ENCODE measurements around the gene OAF.

OAF gene

DNA sequence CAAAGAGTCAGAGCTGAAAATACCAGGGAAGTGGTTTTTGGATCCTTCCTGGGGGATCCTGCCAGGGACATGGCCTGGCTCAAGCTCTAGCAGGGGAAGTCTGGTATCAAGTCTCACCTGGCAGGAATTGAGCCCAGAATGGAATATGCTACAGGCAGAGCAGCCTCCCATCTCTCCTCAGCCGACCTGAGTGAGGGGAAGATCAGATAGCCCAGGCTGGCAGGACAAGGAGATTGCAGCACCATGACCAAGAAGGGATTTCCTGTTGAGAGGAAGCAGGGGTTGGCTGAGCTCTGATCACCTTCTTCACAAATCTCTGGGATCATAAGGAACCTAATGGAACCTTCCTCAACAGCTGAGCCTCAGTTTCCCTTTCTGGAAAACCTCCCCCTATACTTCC, 13.0 kb downstream of the OAF start:
- Histone ChIP-seq H3K36me3 (ENCODE audit: control insufficient read depth, insufficient read depth, low read length) (no peaks in the 10 kb centered on the region), H3K4me1 (ENCODE audit: control insufficient read depth, insufficient read depth, low read length) (peaks cover 2% of the 10 kb centered on the region), H3K27ac (ENCODE audit: low read length) (no peak overlapping the region), H3K27me3 (ENCODE audit: control insufficient read depth, insufficient read depth, low read length) (no peaks in the 10 kb centered on the region; the same call in 1 of the 2 replicates), H3K4me3 (ENCODE audit: low read length) (no peak overlapping the region), H3K9me3 (ENCODE audit: control insufficient read depth, insufficient read depth, low read length) (no peaks in the 10 kb centered on the region)
- DNase-seq (ENCODE audit: low read depth, low spot score) = no peak
- WGBS (ENCODE audit: insufficient coverage, insufficient read length) = no CpG with 5 or more reads among the region's 1 CpG

GRCh38 chr11:120224361-120224760, 13.5 kb downstream of the OAF start:
- no peaks in the 10 kb centered on the region; the same call in 1 of the 2 replicates for H3K27me3 ChIP-seq (ENCODE audit: control insufficient read depth, insufficient read depth, low read length)

GRCh38 chr11:120224972-120225909, 14.4 kb downstream of the OAF start:
- H3K36me3 ChIP-seq (ENCODE audit: control insufficient read depth, insufficient read depth, low read length) = no peaks in the 10 kb centered on the region
- WGBS (ENCODE audit: insufficient coverage, insufficient read length) = no CpG with 5 or more reads among the region's 22 CpGs
- no peaks in the 10 kb centered on the region; the same call in 1 of the 2 replicates for H3K27me3 ChIP-seq (ENCODE audit: control insufficient read depth, insufficient read depth, low read length)
- no peaks in the 10 kb centered on the region for H3K9me3 ChIP-seq (ENCODE audit: control insufficient read depth, insufficient read depth, low read length)
- DNase-seq (ENCODE audit: low read depth, low spot score) = no peak
- no peak overlapping the region for H3K4me3 ChIP-seq (ENCODE audit: low read length)
- no peaks in the 10 kb centered on the region; the same call in 1 of the 2 replicates for H3K4me1 ChIP-seq (ENCODE audit: control insufficient read depth, insufficient read depth, low read length)
- no peak overlapping the region for H3K27ac ChIP-seq (ENCODE audit: low read length)

More at GRCh38 chr11:120224361-120224760, 13.5 kb downstream of the OAF start:
- peaks cover 2% of the 10 kb centered on the region for H3K4me1 ChIP-seq (ENCODE audit: control insufficient read depth, insufficient read depth, low read length)
- WGBS (ENCODE audit: insufficient coverage, insufficient read length) = no CpG with 5 or more reads among the region's 6 CpGs
- DNase-seq (ENCODE audit: low read depth, low spot score) = no peak
- no peak overlapping the region for H3K27ac ChIP-seq (ENCODE audit: low read length)
- H3K4me3 ChIP-seq (ENCODE audit: low read length) = no peak overlapping the region
- no peaks in the 10 kb centered on the region for H3K9me3 ChIP-seq (ENCODE audit: control insufficient read depth, insufficient read depth, low read length)
- no peaks in the 10 kb centered on the region for H3K36me3 ChIP-seq (ENCODE audit: control insufficient read depth, insufficient read depth, low read length)

- no peak overlapping the region for H3K27ac ChIP-seq (ENCODE audit: low read length)
- no peak for DNase-seq (ENCODE audit: low read depth, low spot score)
- H3K9me3 ChIP-seq (ENCODE audit: control insufficient read depth, insufficient read depth, low read length) = no peaks in the 10 kb centered on the region
- WGBS (ENCODE audit: insufficient coverage, insufficient read length) = no CpG with 5 or more reads among the region's 5 CpGs
- H3K4me1 ChIP-seq (ENCODE audit: control insufficient read depth, insufficient read depth, low read length) = no peaks in the 10 kb centered on the region
- no peaks in the 10 kb centered on the region for H3K36me3 ChIP-seq (ENCODE audit: control insufficient read depth, insufficient read depth, low read length)
- H3K27me3 ChIP-seq (ENCODE audit: control insufficient read depth, insufficient read depth, low read length) = no peaks in the 10 kb centered on the region; the same call in 1 of the 2 replicates
- no peak overlapping the region for H3K4me3 ChIP-seq (ENCODE audit: low read length)
Measured at GRCh38 chr11:120226242-120226641, 15.4 kb downstream of the OAF start.

DNA sequence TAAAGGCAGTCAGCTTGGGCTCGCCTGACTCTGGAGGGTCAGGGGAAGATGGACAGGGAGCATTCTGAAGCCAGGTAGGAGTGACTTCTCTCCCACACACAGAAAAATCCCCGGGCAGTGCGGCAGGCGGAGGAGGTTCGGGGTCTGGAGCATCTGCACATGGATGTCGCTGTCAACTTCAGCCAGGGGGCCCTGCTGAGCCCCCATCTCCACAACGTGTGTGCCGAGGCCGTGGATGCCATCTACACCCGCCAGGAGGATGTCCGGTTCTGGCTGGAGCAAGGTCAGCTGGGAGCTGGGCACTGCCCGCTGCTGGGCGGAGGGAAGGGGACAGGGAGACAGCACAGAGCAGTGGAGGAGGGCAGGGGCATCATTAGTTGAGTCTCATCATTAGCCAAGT, 15.9 kb downstream of the OAF start:
- Histone ChIP-seq H3K9me3 (ENCODE audit: control insufficient read depth, insufficient read depth, low read length) (no peaks in the 10 kb centered on the region), H3K4me1 (ENCODE audit: control insufficient read depth, insufficient read depth, low read length) (no peaks in the 10 kb centered on the region), H3K36me3 (ENCODE audit: control insufficient read depth, insufficient read depth, low read length) (no peaks in the 10 kb centered on the region), H3K4me3 (ENCODE audit: low read length) (no peak overlapping the region), H3K27me3 (ENCODE audit: control insufficient read depth, insufficient read depth, low read length) (no peaks in the 10 kb centered on the region; the same call in 1 of the 2 replicates), H3K27ac (ENCODE audit: low read length) (no peak overlapping the region)
- no peak for DNase-seq (ENCODE audit: low read depth, low spot score)
- no CpG with 5 or more reads among the region's 13 CpGs for WGBS (ENCODE audit: insufficient coverage, insufficient read length)

DNA sequence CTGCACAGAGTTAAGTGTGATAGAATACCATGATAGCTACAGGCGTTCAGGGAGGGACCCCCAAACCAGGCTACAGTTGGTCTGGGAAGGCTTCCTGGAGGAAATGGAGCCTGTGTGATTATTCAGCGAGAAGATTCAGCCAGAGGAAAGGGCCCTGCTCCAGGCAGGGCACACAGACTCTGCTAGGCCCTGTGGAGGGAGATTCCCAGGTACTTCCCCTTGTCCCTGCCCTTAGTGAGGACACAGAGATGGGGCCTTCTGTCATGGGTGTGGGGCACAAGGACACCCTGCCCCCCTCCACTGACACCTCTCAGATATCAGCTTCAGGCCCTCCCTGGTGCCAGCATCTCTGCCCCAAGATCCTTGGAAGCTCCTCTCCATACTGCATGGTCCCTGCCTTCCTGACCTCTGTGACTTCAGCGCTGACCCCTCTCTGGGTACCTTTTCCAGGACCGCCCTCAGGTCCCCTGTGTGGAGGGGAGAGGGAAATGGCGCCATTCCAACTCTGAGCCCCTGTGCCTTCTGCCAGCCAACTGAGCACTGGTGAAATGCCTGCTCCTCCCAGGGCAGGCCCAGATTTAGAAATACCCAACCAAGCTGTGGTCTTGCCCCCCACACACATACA, 16.5 kb downstream of the OAF start:
- Histone ChIP-seq H3K27ac (ENCODE audit: low read length) (no peak overlapping the region), H3K9me3 (ENCODE audit: control insufficient read depth, insufficient read depth, low read length) (no peaks in the 10 kb centered on the region), H3K36me3 (ENCODE audit: control insufficient read depth, insufficient read depth, low read length) (no peaks in the 10 kb centered on the region), H3K4me1 (ENCODE audit: control insufficient read depth, insufficient read depth, low read length) (no peaks in the 10 kb centered on the region), H3K27me3 (ENCODE audit: control insufficient read depth, insufficient read depth, low read length) (no peaks in the 10 kb centered on the region), H3K4me3 (ENCODE audit: low read length) (no peak overlapping the region)
- no peak for DNase-seq (ENCODE audit: low read depth, low spot score)
- WGBS (ENCODE audit: insufficient coverage, insufficient read length) = no CpG with 5 or more reads among the region's 5 CpGs

- no peak for DNase-seq (ENCODE audit: low read depth, low spot score)
- no CpG with 5 or more reads among the region's 16 CpGs for WGBS (ENCODE audit: insufficient coverage, insufficient read length)
- no peaks in the 10 kb centered on the region for H3K9me3 ChIP-seq (ENCODE audit: control insufficient read depth, insufficient read depth, low read length)
Measured at GRCh38 chr11:120228794-120229384, 18.1 kb downstream of the OAF start.

DNA sequence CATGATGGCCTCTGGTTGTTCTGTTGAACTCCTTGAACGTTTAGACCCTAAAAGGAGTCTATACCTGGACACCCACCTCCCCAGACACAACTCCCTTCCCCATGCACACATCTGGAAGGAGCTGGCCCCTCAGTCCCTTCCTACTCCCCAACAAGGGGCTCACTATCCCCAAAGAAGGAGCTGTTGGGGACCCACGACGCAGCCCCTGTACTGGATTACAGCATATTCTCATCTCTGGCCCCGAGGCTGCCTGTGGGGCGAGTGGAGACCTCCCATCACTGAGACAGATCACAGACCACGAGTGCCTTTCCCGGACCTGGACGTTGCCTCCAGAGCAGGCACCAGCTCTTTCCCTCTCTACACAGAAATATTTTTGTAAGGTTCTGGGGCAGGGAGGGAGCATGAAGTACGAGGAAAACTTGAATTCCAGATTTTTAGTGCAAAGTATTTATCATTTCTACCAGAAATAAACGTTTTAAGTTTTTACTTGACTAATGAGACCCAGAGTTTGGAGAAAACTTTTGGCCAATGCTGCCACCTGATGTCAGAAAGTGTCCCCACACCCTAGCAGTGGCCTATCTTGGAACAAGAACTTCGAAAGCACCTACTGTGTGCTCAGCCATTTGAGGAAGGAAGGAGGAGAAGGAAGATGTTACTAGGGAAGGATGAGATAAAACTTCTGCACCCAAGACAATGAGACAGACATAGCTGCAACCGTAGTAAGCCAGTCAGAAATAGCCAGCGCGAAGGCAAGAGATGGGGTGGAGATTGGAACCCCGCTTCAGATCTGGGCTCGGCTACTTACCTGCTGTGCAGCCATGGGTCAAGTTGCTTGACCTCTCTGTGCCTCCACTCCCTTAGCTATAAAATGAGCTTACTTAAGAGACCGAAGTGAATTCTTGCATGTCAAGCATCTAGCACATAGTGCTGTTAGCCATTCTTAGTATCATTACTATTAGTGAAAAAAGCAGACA, 18.9 kb downstream of the OAF start:
- Histone ChIP-seq H3K27me3 (ENCODE audit: control insufficient read depth, insufficient read depth, low read length) (no peaks in the 10 kb centered on the region), H3K36me3 (ENCODE audit: control insufficient read depth, insufficient read depth, low read length) (no peaks in the 10 kb centered on the region), H3K4me3 (ENCODE audit: low read length) (no peak overlapping the region), H3K27ac (ENCODE audit: low read length) (no peak overlapping the region), H3K4me1 (ENCODE audit: control insufficient read depth, insufficient read depth, low read length) (no peaks in the 10 kb centered on the region), H3K9me3 (ENCODE audit: control insufficient read depth, insufficient read depth, low read length) (no peaks in the 10 kb centered on the region)
- DNase-seq (ENCODE audit: low read depth, low spot score) = no peak
- no CpG with 5 or more reads among the region's 17 CpGs for WGBS (ENCODE audit: insufficient coverage, insufficient read length)

More at GRCh38 chr11:120228794-120229384, 18.1 kb downstream of the OAF start:
- Histone ChIP-seq H3K27ac (ENCODE audit: low read length) (no peak overlapping the region), H3K36me3 (ENCODE audit: control insufficient read depth, insufficient read depth, low read length) (no peaks in the 10 kb centered on the region), H3K4me1 (ENCODE audit: control insufficient read depth, insufficient read depth, low read length) (no peaks in the 10 kb centered on the region), H3K27me3 (ENCODE audit: control insufficient read depth, insufficient read depth, low read length) (no peaks in the 10 kb centered on the region), H3K4me3 (ENCODE audit: low read length) (no peak overlapping the region)

- Histone ChIP-seq H3K4me3 (ENCODE audit: low read length) (no peak overlapping the region), H3K36me3 (ENCODE audit: control insufficient read depth, insufficient read depth, low read length) (no peaks in the 10 kb centered on the region), H3K27me3 (ENCODE audit: control insufficient read depth, insufficient read depth, low read length) (no peaks in the 10 kb centered on the region), H3K27ac (ENCODE audit: low read length) (no peak overlapping the region), H3K9me3 (ENCODE audit: control insufficient read depth, insufficient read depth, low read length) (no peaks in the 10 kb centered on the region), H3K4me1 (ENCODE audit: control insufficient read depth, insufficient read depth, low read length) (no peaks in the 10 kb centered on the region)
- DNase-seq (ENCODE audit: low read depth, low spot score) = no peak
- no CpG with 5 or more reads among the region's 5 CpGs for WGBS (ENCODE audit: insufficient coverage, insufficient read length)
Measured at GRCh38 chr11:120230433-120231071, 19.7 kb downstream of the OAF start.

Measured in iPS DF 6.9 (cell line).